ENCODE data around the gene PFN3. TPM values are rescaled to one million over a fixed set of nuclear protein-coding genes. Genes with fewer than 3 reads are reported as not detected.
"Not testable (repeated sequence)": the region's sequence is repeated elsewhere in the genome, so short reads cannot be mapped to it uniquely, and the experiment has no call there.

The PFN3 gene
- polyA plus RNA-seq, 1 donor from 2014 or later: not detected

DNA sequence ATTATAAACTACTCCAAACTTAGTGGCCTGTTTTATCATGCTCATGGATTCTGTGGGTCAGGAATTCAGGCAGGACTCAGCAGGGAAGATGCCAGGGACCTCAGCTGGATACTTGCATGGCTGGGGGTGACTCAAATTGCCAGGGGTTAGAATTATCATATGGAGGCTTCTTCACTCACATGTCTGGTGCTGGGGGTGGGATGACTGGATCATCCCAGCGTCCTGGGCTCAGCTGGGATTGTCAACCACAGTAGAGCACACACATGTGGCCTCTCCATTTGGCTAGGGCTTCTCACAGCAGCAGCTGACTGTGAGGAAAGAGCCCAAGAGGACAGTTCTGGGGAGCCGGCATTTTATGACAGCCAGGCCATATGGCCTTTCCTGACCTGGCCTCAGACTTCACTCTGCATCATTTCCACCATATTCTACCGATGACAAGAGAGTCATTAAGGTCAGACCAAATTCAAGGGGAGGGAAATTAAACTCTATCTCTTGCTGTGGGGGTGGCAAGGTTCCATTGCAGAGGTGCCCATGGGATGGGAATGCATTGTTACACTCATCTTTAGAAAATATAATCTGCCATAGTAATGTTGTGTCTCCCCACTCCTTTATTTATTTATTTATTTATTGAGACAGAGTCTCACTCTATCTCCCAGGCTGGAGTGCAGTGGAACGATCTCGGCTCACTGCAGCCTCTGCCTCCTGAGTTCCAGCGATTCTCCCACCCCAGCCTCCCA, 20.8 kb upstream of the PFN3 start:
- Mint-ChIP-seq H3K4me1 (peaks cover 8 to 12% (median 9%) of the 10 kb centered on the region in 3 donors), H3K36me3 (no peaks in the 10 kb centered on the region), H3K4me3 (no peak overlapping the region), H3K27me3 (no peaks in the 10 kb centered on the region), H3K9me3 (no peaks in the 10 kb centered on the region), H3K27ac (peak overlapping the region in 1 of 3 donors; percentile 20)

DNA sequence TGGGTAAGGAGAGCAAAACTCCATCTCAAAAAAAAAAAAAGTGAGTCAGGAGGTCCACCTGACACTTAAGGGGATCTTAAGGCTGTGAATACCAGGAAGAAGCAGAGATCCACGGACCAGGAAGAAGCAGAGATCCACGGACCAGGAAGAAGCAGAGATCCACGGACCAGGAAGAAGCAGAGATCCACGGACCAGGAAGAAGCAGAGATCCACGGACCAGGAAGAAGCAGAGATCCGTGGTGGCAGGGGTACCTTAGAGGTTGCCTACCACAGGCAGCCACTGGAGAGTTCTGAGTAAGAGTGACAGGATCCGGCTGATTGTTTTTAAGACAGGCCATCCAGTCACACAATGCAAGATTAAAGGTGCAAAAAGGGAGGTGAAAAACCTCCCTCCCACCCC, 20.0 kb upstream of the PFN3 start:
- H3K4me3 Mint-ChIP-seq: peak overlapping the region in 1 of 4 donors; percentile 55
- not testable (repeated sequence) for H3K4me1 Mint-ChIP-seq, H3K27ac Mint-ChIP-seq

DNA sequence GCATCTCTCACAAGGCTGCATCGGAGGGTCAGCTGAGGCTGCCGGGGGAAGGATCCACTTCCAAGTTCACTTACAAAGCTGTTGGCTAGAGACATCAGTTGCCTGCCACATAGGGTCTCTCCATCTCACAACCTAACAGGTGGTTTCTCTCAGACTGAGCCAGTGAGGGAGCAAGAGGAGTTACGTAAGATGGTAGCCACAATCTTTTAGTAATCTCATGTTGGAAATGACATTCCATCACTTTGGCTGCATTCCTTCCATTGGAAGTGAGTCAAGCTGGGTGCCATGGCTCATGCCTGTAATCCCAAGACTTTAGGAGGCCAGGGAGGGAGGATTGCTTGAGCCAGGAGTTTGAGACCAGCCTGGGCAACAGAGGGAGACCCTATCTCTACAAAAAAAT, 18.6 kb upstream of the PFN3 start:
- Mint-ChIP-seq H3K27ac (peak overlapping the region in 1 of 3 donors; percentile 19), H3K36me3 (no peaks in the 10 kb centered on the region), H3K9me3 (no peaks in the 10 kb centered on the region), H3K4me3 (no peak overlapping the region), H3K27me3 (no peaks in the 10 kb centered on the region), H3K4me1 (peaks cover 0 to 4% (median 3%) of the 10 kb centered on the region in 3 donors)

More for the DNA sequence above, 20.0 kb upstream of the PFN3 start:
- not testable (repeated sequence) for H3K27me3 Mint-ChIP-seq, H3K9me3 Mint-ChIP-seq, H3K36me3 Mint-ChIP-seq

DNA sequence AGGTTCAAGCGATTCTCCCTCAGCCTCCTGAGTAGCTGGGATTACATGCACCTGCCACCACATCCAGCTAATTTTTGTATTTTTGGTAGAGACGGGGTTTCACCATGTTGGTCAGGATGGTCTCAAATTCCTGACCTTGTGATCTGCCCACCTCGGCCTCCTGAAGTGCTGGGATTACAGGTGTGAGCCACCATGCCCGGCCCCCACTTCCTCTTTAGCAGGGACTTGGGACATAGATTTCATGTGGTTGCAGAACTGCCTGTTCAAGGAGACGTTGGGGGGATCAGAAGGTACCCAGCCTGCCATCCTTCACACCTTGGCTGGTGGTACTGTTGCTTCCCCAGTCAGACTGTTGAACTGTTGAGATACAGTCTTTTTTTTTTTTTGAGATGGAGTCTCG, 16.6 kb upstream of the PFN3 start:
- Mint-ChIP-seq H3K4me3 (peak overlapping the region in 1 of 4 donors; percentile 9), H3K4me1 (peaks cover 6 to 12% (median 11%) of the 10 kb centered on the region in 3 donors)
- H3K27ac Mint-ChIP-seq, H3K9me3 Mint-ChIP-seq, H3K36me3 Mint-ChIP-seq, H3K27me3 Mint-ChIP-seq: not testable (repeated sequence)

DNA sequence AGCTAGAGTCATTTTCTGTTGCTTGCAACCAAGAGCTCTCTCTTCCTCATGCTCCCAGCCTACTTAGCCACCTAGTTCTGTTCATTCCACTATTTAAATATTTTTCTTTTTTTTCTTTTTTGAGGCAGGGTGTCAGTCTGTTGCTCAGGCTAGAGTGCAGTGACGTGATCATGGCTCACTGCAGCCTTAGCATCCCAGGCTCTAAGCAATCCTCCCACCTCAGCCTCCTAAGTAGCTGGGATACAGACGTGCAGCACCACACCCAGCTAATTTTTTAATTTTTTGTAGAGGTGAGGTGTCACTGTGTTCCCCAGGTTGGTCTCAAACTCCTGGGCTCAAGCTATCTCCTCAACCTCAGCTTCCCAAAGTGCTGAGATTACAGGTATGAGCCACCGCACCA, 14.0 kb upstream of the PFN3 start:
- Mint-ChIP-seq H3K4me3 (no peak overlapping the region), H3K9me3 (no peaks in the 10 kb centered on the region), H3K27ac (peak overlapping the region in 1 of 3 donors; percentile 74), H3K36me3 (no peaks in the 10 kb centered on the region), H3K4me1 (peaks cover 6 to 12% (median 11%) of the 10 kb centered on the region in 3 donors), H3K27me3 (peaks cover under 1% of the 10 kb centered on the region)

DNA sequence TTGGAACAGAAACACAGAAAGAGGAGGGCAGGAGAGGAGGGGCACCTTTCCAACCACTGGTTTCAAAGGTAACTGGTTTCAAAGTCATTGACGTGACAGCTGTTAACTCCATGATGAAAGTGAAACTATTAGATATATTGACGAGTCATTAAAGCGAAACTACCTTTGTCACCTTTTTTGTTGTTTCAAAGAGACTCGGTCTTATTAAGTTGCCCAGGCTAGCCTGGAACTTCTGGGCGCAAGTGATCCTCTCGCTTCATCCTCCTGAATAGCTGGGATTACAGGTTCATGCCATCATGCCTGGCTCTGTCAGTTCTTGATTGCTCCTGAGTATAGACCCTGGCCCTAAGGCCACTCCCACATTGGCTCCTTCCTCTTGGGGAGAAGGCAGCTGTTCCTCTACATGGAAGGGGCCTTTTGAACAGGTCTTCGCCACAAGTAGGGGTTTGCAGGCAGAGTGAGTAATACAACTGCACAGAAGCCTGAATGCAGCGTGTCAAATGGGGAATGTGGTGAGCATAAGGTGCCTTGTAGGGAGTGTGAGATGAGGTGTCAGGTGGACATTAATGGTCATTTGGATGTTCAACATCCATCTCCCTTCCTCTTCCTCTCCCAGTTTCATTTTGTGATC, 12.3 kb upstream of the PFN3 start:
- H3K4me3 Mint-ChIP-seq: peak overlapping the region in 2 of 4 donors; percentile 14 to 56
- H3K27ac Mint-ChIP-seq: peak overlapping the region; percentile 36 to 85 (median 73)
- peaks cover 6 to 12% (median 11%) of the 10 kb centered on the region in 3 donors for H3K4me1 Mint-ChIP-seq

DNA sequence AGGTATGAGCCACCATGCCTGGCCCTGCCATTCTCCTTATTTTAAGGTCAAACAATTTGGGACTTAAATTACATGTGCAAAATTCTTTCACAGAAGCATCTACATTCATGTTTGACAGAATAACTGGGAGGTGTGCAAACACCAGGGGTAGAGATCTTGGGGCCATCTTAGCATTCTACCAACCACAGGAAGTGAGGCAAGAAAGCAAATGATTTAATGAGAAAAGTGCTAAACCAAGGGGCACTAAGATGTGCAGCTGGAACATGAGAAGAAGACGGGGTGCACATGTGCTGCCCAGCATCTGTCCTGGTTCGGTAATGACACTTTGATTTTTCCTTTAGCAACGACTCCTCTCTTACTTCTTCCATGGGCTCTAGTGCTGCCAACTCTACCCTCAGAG, 10.1 kb upstream of the PFN3 start:
- no peaks in the 10 kb centered on the region for H3K9me3 Mint-ChIP-seq
- H3K27ac Mint-ChIP-seq: peak overlapping the region in 1 of 3 donors; percentile 64
- H3K36me3 Mint-ChIP-seq: no peaks in the 10 kb centered on the region
- H3K4me3 Mint-ChIP-seq: no peak overlapping the region
- peaks cover 4% of the 10 kb centered on the region for H3K27me3 Mint-ChIP-seq
- H3K4me1 Mint-ChIP-seq: peaks cover 14 to 18% (median 16%) of the 10 kb centered on the region in 3 donors

More for the DNA sequence above, 12.3 kb upstream of the PFN3 start:
- H3K27me3 Mint-ChIP-seq: peaks cover 4% of the 10 kb centered on the region
- H3K9me3 Mint-ChIP-seq: no peaks in the 10 kb centered on the region
- no peaks in the 10 kb centered on the region for H3K36me3 Mint-ChIP-seq

DNA sequence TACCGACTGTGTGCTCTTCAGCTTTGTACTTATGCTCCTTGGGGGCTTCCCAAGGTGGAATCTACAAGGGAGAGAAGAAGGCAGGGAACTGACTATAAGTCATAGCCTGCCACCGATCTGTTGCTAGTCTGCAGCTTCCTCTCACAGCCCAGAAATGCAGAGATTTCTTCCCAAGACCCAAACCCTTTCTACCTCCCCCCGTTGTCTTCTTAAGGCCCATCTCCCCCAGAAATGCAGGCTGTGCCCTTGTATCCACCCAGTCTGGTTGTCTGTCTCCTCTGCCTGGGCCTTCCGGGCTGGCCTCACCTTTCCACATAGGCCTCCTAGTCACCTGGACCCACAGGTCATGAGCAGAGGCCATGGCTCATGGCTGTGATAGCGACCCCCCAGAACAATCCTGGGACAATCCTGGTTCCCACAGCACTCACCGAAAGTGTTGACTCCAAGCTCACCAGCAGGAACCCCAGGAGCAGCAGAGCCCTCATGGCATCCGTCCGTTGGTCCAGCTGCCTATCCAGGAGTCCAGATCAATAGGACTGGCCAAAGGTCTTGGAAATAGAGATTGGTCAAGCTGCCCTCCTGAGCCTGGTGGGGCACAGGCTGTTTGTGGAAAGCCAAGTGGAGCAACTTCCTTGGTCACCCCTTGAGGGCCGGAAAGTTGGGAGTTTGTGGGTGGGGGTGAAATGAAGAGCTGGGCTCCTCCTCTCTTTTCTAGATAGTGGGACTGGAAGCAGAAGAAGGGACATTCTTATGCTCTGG, 8.8 kb upstream of the PFN3 start, which contains the start of gene F12:
TSS of gene F12 (minus strand) at position 522 of the 759 bp plus-strand sequence. CDS start at position 485, 37 bp downstream.
- Mint-ChIP-seq H3K36me3 (no peaks in the 10 kb centered on the region), H3K27ac (peak within 1 kb of the TSS in 2 of 3 donors; percentile 39 to 64), H3K4me1 (peaks cover 16 to 25% (median 21%) of the 10 kb centered on the region in 3 donors), H3K27me3 (peaks cover 4% of the 10 kb centered on the region), H3K4me3 (no peak within 1 kb of the TSS), H3K9me3 (no peaks in the 10 kb centered on the region)

DNA sequence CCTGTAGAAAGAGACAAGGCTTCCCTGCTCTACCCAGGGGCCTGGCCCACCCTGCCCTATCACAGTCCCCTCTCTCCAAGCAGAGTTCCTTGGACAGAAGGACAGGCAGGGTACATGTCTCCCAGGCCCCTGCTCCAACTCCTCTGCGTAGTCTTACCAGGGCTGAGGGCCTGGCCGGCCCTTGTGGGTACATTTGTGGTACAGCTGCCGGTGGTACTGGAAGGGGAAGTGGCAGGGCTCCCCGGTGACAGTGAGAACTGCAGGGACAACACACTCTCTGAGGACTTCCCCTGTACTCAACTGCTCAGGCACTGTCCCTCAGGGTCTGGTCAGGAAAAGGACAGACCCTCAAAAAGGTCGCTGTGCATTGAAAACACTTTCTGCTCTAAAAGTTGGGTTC, 5.3 kb upstream of the PFN3 start:
- Mint-ChIP-seq H3K4me3 (peak overlapping the region; percentile 41 to 84 (median 73)), H3K27ac (peak overlapping the region; percentile 75 to 87 (median 76)), H3K4me1 (peaks cover 10 to 25% (median 21%) of the 10 kb centered on the region in 3 donors), H3K9me3 (no peaks in the 10 kb centered on the region), H3K36me3 (no peaks in the 10 kb centered on the region), H3K27me3 (peaks cover 19% of the 10 kb centered on the region)

DNA sequence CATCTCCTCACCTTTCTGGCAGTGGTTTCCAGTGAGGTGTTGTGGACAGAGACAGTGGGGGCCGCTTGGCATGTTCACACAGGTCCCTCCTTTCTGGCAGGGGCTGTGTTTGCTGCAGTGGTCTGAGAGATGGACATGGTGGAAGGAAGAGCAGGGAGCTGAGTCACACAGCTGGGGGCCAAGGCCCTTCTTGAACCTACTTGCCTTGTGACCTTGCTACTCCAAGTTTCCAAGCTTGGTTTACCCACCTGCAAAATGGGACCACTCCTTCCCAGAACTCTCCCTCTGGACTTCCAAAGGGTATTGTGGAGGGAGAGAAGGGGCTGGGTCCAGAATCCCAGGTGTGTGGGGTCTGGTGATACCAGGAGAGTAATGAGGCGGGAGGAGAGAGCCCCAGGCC, 4.9 kb upstream of the PFN3 start:
- Mint-ChIP-seq H3K4me1 (peaks cover 10 to 25% (median 21%) of the 10 kb centered on the region in 3 donors), H3K4me3 (peak overlapping the region in 3 of 4 donors; percentile 47 to 84 (median 66)), H3K27ac (peak overlapping the region in 1 of 3 donors; percentile 87), H3K9me3 (no peaks in the 10 kb centered on the region), H3K36me3 (no peaks in the 10 kb centered on the region), H3K27me3 (peaks cover 19% of the 10 kb centered on the region)

DNA sequence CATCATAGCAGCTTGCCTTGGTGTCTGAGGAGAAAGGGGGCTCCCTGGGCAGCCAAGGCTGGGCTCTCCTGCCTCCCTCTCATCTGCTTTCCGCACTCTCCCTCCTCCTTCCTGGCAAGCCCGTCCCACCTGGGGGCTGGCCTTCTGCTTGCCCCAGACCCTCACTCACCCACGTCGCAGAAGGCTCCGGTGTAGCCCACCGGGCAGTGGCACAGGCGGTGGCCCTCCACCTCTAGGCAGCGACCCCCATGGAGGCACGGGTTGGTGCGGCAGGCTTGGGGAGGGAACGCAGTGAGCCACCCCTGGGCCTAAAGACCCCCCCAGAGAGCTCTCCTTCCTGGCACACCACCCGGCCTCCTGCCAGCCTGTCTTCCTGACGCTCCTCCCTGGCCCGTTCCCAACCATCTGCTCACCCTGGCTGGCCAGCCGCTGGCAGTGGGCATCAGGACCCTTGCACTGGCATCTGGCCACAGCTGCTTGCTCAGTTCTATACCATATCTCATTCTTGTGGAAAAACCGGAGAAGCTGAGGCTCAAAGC, 4.2 kb upstream of the PFN3 start:
- Mint-ChIP-seq H3K36me3 (no peaks in the 10 kb centered on the region), H3K4me1 (peaks cover 10 to 25% (median 21%) of the 10 kb centered on the region in 3 donors), H3K9me3 (no peaks in the 10 kb centered on the region), H3K4me3 (peak overlapping the region; percentile 77 to 89 (median 80)), H3K27me3 (peaks cover 19% of the 10 kb centered on the region), H3K27ac (peak overlapping the region in 1 of 3 donors; percentile 86)

DNA sequence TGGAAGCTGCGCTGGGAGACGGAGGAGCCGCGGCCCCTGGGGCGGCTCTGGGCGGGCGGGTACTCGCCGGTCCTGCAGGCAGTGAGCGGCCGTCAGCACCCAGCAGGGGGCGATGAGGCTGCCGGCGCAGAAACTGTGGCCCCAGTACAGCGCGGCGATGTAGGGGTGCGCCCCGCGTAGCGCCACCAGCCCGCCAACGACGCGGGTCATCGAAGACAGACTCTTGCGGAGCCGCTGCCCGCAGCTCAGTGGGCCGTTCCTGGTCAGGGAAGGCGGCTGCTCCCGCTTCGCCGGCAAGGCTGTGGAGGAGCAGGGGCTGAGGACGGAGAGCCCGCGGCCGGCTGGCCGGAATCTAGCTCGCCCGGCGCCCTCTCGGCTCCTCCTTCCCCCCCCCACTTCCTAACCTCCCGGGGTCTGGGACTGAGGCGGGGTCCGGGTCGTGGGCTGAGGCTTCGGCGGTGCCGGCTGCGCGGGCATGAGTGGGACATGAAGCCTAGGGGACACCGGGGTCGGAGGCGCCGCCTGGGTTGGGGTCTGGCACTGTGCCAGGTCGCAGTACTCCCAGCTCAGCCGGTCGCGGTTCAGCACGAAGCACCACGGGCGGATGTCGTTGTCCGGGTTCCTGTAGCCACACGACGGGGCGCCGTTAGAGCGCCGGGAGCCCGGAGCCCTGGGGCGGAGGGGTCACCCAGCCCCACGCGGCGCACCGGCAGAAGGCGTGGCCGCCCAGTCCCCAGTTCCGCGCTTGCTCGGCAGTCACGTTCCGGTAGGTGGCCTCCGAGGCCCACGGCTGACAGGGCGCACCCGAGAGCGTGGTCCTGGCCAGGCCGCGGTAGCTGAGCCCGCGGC, 3.6 kb upstream of the PFN3 start:
- Mint-ChIP-seq H3K4me3 (peak overlapping the region; percentile 77 to 92 (median 86)), H3K36me3 (no peaks in the 10 kb centered on the region), H3K4me1 (peaks cover 10 to 25% (median 21%) of the 10 kb centered on the region in 3 donors), H3K27me3 (peaks cover 15% of the 10 kb centered on the region), H3K9me3 (no peaks in the 10 kb centered on the region), H3K27ac (peak overlapping the region in 2 of 3 donors; percentile 67 to 86)

DNA sequence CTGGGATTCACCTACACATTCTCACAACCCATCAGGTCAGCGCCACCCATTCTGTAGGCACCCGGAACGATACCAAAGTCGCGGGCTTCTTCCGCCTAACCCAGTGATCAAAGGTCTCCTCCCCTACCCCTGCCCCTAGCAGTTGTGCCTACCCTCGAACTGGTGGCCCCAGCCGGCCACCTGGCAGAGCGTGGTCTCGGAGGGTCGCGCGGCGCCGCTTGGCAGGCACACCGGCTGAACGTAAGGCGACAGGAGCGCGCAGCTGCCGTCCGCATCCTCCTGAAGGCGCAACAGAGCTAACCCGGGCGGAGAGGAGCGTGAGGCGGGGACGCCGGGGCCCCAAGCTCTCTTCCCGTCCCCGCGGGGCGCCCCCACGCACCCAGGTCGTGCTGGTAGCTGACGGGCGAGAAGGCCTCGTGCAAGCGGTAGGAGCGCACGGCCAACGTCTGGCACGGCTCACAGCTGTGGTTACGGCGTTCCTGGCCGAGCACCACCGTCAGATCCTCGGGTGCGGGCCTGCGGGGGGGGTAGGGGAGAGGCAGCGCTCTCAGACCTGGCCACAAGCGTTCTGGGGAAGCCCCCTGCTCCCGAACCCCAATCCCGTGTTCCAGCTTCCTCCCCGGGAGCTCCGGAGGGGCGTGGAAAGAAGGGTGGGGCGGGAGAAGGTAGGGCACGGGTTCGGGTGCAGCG, 2.8 kb upstream of the PFN3 start:
- H3K36me3 Mint-ChIP-seq: no peaks in the 10 kb centered on the region
- H3K9me3 Mint-ChIP-seq: no peaks in the 10 kb centered on the region
- peaks cover 10 to 25% (median 21%) of the 10 kb centered on the region in 3 donors for H3K4me1 Mint-ChIP-seq
- H3K4me3 Mint-ChIP-seq: peak overlapping the region; percentile 77 to 92 (median 86)
- H3K27ac Mint-ChIP-seq: peak overlapping the region in 2 of 3 donors; percentile 67 to 86
- peaks cover 15% of the 10 kb centered on the region for H3K27me3 Mint-ChIP-seq
